Activated CD8-positive, alpha-beta memory T cell treated with anti-CD3 and anti-CD28 coated beads, Interleukin-2, amount 50 U/mL, for 4 hours (primary cell): ENCODE data around the gene CT45A5.
"Not testable (repeated sequence)": the region's sequence is repeated elsewhere in the genome, so short reads cannot be mapped to it uniquely, and the experiment has no call there.

ENCODE experiments used
- DNase-seq: peaks from one replicate; pipeline ENCODE4 v3.0.0-alpha.2; 2020

CT45A5 gene

GRCh38 chrX:135785403-135785802, at the start of gene CT45A5:
CT45A5 (minus strand) TSS chrX:135785503; CDS start chrX:135781729, 3,774 bp downstream.
- DNase-seq = not testable (repeated sequence)

GRCh38 chrX:135819912-135820311, 34.6 kb upstream of the CT45A5 start, which contains the start of gene CT45A2:
CT45A2 (minus strand) TSS chrX:135820012; CDS start chrX:135816265, 3,747 bp downstream.
- DNase-seq = not testable (repeated sequence)

GRCh38 chrX:135802687-135803086, 17.4 kb upstream of the CT45A5 start, which contains the start of gene CT45A6:
CT45A6 (minus strand) TSS chrX:135802787; CDS start chrX:135798993, 3,794 bp downstream.
- not testable (repeated sequence) for DNase-seq

- DNase-seq = not testable (repeated sequence)
Observed at GRCh38 chrX:135768091-135768490, 17.2 kb downstream of the CT45A5 start, which contains the start of gene CT45A3. CT45A3 (minus strand) TSS chrX:135768191; CDS start chrX:135764444, 3,747 bp downstream.

GRCh38 chrX:135744739-135745138, 40.6 kb downstream of the CT45A5 start:
- not testable (repeated sequence) for DNase-seq

GRCh38 chrX:135741192-135741715, 44.0 kb downstream of the CT45A5 start:
- no peak for DNase-seq

GRCh38 chrX:135740681-135741149, 44.6 kb downstream of the CT45A5 start:
- peak; percentile 23 for DNase-seq

- DNase-seq = no peak
Observed at GRCh38 chrX:135737366-135738071, 47.8 kb downstream of the CT45A5 start.

- DNase-seq = not testable (repeated sequence)
Observed at GRCh38 chrX:135734666-135735065, 50.6 kb downstream of the CT45A5 start.
